Inferior parietal cortex (tissue), 1 donor: ENCODE results near the gene TUBB4A.

ENCODE experiments used
- DNase-seq: peaks from one replicate; pipeline ENCODE4 v3.0.0-alpha.2; 2016; ENCODE audit errors: extremely low spot score

The TUBB4A gene

GRCh38 chr19:6467384-6467783 is 34.7 kb downstream of the TUBB4A start:
- no peak for DNase-seq

GRCh38 chr19:6466526-6467248 is 35.4 kb downstream of the TUBB4A start:
- DNase-seq: no peak

GRCh38 chr19:6465663-6466062 is 36.4 kb downstream of the TUBB4A start:
- no peak for DNase-seq

- DNase-seq: no peak
Observed at GRCh38 chr19:6465006-6465405, 37.1 kb downstream of the TUBB4A start.

GRCh38 chr19:6464070-6464873 is 37.8 kb downstream of the TUBB4A start, which contains the start of gene CRB3:
Gene CRB3, plus strand, starts transcription at chr19:6464271. Its CDS starts 431 bp downstream, at chr19:6464702.
- DNase-seq: no peak

GRCh38 chr19:6460099-6460884 is 41.8 kb downstream of the TUBB4A start:
- DNase-seq: peak; percentile 99

- DNase-seq: peak; percentile 68
Observed at GRCh38 chr19:6459262-6460098, 42.6 kb downstream of the TUBB4A start, which contains the start of gene SLC25A23. Gene SLC25A23, minus strand, starts transcription at chr19:6459792. Its CDS starts 164 bp downstream, at chr19:6459628.

- no peak for DNase-seq
Observed at GRCh38 chr19:6458695-6459261, 43.3 kb downstream of the TUBB4A start.

GRCh38 chr19:6457958-6458694 is 44.0 kb downstream of the TUBB4A start:
- no peak for DNase-seq

- DNase-seq: no peak
Observed at GRCh38 chr19:6455924-6456323, 46.2 kb downstream of the TUBB4A start.

GRCh38 chr19:6453951-6454565 is 48.1 kb downstream of the TUBB4A start:
- no peak for DNase-seq

GRCh38 chr19:6452899-6453298 is 49.2 kb downstream of the TUBB4A start:
- no peak for DNase-seq

- DNase-seq: no peak
Observed at GRCh38 chr19:6452223-6452614, 49.9 kb downstream of the TUBB4A start.

GRCh38 chr19:6451583-6452222 is 50.4 kb downstream of the TUBB4A start:
- no peak for DNase-seq

GRCh38 chr19:6450166-6450565 is 51.9 kb downstream of the TUBB4A start:
- no peak for DNase-seq

GRCh38 chr19:6448045-6448444 is 54.1 kb downstream of the TUBB4A start:
- no peak for DNase-seq

- DNase-seq: no peak
Observed at GRCh38 chr19:6446452-6446851, 55.7 kb downstream of the TUBB4A start.
